Frontal cortex (tissue), 4 donors: ENCODE results near the gene PDE4D. TPM values are rescaled to one million over a fixed set of nuclear protein-coding genes. Genes with fewer than 3 reads are reported as not detected.

Source experiments
- DNase-seq, 2 donors: peaks; one replicate each; pipeline ENCODE4 v3.0.0; 2012; ENCODE audit warnings: low spot score in 2 of 2
- FAIRE-seq: peaks from 2 replicates; lab custom pipeline; 2012; peaks lifted over from hg19 to GRCh38; lab: Jason Lieb, UNC
- total RNA-seq: library from RNA; depleted of rRNA; stranded (reverse); fragments of >200 nt; gene quantifications from one replicate; pipeline ENCODE4 v1.2.3, GENCODE V29; 2014
- donor health status: control.
- donor health status: control.
- donor health status: control.

PDE4D gene
- total RNA-seq, 1 donor from 2014 or later, result 210 TPM

- FAIRE-seq (no peak), DNase-seq (no peak)
Measured at GRCh38 chr5:59260973-59261372, 632.6 kb downstream of the PDE4D start.

GRCh38 chr5:59260200-59260599 lies 633.3 kb downstream of the PDE4D start:
- FAIRE-seq, result no peak
- DNase-seq, result no peak

- FAIRE-seq (no peak), DNase-seq (no peak)
Measured at GRCh38 chr5:59259237-59259636, 634.3 kb downstream of the PDE4D start.

DNA sequence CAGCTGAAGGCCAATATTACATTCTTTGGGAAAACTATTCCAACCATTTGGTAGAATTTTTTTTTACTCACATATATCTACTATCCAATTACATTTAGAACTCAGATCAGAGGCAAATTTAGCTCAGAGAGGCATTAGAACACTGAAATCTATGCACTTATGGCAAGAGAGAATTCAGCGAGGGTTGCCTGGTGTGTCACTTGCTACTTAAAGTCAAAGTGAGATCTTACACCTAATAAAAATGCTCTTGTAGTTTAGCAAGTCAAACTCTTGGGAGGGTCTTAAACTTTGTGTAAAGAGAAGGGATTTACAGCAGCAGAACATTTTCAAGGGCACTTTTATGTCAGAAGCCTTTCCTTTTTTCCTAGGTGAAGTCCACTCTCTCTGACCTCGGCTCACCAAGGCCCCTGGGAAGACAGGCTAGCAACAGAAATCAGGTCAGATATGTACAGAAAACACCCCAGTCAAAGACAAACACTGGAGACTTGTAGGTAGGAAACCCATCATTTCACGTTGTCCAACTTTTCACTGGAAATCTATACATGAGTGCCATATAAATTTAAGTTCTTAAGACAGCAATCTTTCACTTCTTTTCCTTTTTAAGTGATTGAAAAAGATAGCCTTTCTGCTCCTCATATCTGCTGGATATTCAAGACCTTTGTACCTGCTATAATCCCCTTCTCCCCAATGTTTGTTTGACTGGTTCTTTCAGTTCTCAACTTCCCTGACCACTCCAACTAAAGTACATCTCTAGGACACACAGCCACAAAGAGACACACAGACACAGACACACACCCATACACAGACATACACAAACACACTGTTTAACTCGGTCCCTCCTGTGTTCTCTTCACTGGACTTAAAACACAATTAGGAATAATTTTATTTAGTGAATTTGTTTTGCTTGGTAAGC lies 635.8 kb downstream of the PDE4D start:
- FAIRE-seq (no peak), DNase-seq (no peak)

DNA sequence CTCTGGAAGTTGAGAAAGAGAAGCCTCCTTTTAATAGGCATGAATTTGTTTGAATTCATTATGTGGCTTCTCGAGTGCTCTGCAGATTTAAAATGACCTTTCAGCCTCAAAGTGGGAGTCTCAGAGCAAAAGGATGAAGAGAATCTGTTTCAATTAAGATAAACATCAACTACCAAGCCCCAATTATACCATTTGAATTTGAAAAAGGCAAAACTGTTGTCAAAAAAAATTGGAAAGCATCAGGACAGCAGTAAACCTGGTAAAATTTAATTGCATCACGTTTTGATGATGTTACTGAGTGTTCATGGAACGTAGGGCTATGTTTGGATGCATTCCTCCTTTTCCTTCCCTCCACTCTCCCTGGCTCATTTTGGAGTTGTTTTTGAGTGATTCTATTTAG lies 637.2 kb downstream of the PDE4D start:
- DNase-seq (no peak), FAIRE-seq (no peak)

GRCh38 chr5:59254055-59254687 lies 639.4 kb downstream of the PDE4D start:
- no peak for FAIRE-seq
- DNase-seq, result no peak

- FAIRE-seq, result no peak
- no peak for DNase-seq
Measured at GRCh38 chr5:59253625-59254024, 639.9 kb downstream of the PDE4D start.

- DNase-seq (no peak), FAIRE-seq (no peak)
Measured at GRCh38 chr5:59251627-59252026, 641.9 kb downstream of the PDE4D start.

DNA sequence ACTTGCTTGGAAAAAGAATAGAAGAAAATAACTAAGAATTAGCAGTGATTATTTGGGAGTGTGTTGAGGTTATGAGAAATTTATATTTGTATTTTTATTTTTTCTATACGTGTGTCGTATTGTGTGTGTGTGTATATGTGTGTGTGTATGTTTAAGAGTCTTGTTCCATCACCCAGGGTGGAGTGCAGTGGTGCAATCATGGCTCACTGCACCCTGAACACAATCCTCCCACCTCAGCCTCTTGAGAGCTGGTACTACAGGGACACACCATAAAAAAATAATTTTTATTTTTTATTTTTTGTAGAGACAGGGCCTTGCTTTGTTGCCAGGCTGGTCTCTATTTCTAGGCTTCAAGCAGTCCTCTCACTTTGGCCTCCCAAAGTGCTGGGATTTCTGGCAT lies 643.8 kb downstream of the PDE4D start:
- DNase-seq, result no peak
- FAIRE-seq, result no peak

DNA sequence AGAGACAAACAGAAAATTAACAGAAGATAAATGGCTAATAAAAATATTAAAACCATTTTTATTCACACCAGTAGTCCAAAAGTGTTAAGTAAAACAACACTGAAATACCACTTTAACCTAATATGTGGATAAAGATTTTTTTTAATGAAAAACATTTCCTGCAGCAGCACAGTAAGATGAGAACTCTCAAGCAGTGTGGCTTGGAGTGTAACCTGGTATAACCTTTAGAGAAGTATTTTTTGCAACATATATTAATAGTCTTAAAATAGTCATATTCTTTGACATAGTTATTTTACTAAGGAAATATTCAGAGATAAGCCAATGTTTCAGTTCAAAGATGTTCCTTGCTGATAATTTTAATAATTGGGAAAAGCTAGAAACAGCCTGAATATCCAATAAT lies 644.4 kb downstream of the PDE4D start:
- FAIRE-seq, result no peak
- no peak for DNase-seq

DNA sequence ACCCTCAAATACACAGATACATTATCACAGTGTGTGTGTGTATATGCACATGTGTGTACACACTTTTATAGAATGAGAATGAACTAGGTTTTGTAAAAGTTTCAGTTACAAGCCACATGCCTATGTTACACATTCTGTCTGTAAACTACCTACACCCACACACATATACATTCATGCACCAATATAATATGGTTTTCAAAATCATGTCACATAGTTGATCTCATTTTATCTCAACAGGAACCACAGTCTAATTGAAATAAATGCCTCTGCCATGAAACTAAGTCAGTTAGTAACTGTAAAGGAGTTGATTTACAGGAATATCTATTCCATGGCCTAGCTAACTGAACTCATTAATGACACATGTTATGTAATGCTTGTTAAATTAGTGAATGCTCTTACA lies 646.6 kb downstream of the PDE4D start:
- FAIRE-seq (no peak), DNase-seq (no peak)

DNA sequence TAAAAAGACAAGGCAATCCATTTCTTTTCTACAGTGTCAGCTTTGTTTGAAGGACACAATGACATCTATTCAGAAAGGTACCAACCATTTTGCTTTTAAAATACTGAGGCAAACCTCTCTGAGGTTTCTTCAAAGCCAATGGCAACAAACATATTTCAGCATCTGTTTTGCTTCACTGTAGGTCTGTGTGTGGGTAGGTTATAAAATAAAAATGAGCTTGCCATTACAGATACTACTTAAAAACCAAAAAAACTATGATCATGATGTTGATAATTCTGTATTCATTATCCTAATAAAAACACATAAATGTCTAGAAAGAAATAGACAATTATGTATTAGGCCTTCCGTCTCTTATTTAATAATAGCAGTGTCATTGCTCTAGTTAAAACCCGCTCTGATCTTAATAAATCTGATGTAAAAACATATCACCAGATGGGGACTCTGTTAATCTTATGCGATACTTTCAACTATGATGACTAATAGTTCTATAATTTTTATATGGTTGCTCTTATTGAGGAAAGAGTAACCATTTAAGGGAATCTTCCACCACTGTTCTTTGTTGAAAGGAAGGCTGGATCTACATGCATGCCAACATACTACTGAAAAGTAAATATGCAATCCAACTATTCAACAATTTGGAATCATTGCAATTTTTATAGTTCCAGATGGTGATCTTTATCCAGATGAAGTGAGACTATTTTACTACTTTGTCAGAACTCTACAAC lies 647.2 kb downstream of the PDE4D start:
- DNase-seq, result no peak
- no peak for FAIRE-seq

GRCh38 chr5:59245198-59245597 lies 648.3 kb downstream of the PDE4D start:
- FAIRE-seq (no peak), DNase-seq (no peak)

- DNase-seq (no peak), FAIRE-seq (no peak)
Measured at GRCh38 chr5:59241552-59241951, 652.0 kb downstream of the PDE4D start.

DNA sequence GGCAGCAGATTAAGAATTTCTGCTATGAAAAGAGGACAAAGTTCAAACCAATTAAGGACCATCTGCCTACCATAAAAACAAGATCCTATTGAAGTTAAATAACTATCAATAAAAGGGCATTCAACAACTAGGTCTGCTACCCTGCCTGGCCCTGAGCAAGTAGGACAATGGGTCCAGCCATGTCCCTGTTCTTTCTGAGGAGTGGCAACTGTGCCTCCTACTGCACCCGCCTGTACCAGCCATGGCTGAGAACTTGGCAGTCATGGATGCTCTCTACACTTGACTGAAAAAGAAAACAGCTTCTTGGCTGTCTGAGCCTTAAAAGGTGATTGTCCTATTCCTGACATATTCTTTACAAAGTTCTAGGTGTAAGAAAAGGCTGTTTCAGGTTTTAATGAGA lies 652.4 kb downstream of the PDE4D start:
- FAIRE-seq (no peak), DNase-seq (no peak)

- DNase-seq, result no peak
- FAIRE-seq, result no peak
Measured at GRCh38 chr5:59238126-59238902, 655.2 kb downstream of the PDE4D start.

- DNase-seq (no peak), FAIRE-seq (no peak)
Measured at GRCh38 chr5:59236986-59237385, 656.5 kb downstream of the PDE4D start.

DNA sequence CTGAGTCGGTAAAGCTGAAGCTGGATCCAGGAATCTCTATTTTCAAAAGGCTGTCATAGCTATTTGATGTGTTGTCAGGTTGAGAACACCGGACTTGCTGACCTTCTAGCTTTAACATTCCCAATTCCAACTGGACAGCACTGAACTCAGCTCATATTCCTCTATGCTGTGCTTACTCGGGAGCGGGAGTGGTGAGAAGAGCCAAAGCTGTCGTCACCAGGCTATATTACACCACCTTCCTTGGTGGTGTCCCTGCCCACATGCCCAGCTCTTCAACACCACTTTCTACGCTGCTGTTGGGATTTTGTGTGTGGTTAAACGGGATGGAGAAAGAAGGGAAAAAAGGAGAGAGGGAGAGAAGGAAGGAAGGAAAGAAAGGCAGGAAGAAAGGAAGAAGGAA lies 657.1 kb downstream of the PDE4D start:
- DNase-seq, result no peak
- FAIRE-seq, result no peak

DNA sequence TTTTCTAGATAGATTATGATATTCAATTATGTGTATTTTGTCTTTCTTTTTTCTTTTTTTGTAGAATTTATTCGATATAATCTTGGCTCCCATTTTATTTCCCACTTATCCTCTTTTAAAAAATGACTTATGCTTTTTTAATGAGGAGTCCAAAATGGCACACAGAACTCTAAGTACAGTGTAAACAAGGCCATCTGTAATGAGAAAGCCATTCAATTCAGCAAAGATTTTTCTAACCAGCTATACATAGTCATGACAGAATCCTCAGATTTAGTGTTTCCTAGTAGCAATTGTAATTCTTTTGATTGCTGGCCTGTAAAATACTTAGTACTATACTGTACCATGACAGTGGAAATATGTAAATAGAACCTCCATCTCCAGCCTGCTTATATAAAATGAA lies 659.3 kb downstream of the PDE4D start:
- DNase-seq (no peak), FAIRE-seq (no peak)
